ENCODE results near the gene DUOXA1. TPM values are rescaled to one million over a fixed set of nuclear protein-coding genes. Genes with fewer than 3 reads are reported as not detected.

Gene DUOXA1
- total RNA-seq, 1 experiment from 2014 or later: 0.09 TPM

DNA sequence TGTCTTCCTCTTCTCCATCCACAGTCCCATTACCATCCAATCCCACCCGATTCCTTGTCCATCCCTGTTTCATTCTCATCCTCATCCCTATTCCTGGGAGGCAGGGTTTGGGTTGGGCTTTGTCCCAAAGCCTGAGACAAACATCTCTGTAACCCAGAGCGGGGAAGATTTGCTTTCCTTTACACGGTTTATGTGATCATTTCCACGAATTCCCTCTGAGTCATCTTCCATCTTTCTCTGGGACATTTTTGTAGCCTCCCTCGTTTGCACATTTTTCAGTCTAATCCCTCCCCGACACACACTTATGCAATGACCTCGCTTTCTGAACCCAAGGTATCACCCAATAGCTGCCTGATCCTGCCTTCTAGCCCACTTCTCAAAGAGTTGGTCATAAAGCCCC, 38.5 kb downstream of the DUOXA1 start:
- CTCF ChIA-PET: interaction anchor here (1.5 kb wide), 1 partner anchor 27 kb away, joined by 3 read pairs; no protein-coding TSS in a partner anchor
- Mint-ChIP-seq H3K36me3 (no peaks in the 10 kb centered on the region), H3K27me3 (ENCODE audit: low read depth) (peaks cover 16% of the 10 kb centered on the region), H3K4me1 (no peaks in the 10 kb centered on the region), H3K27ac (no peak overlapping the region), H3K9me3 (no peaks in the 10 kb centered on the region), H3K4me3 (no peak overlapping the region)
- TF ChIP-seq, protein P1, sequence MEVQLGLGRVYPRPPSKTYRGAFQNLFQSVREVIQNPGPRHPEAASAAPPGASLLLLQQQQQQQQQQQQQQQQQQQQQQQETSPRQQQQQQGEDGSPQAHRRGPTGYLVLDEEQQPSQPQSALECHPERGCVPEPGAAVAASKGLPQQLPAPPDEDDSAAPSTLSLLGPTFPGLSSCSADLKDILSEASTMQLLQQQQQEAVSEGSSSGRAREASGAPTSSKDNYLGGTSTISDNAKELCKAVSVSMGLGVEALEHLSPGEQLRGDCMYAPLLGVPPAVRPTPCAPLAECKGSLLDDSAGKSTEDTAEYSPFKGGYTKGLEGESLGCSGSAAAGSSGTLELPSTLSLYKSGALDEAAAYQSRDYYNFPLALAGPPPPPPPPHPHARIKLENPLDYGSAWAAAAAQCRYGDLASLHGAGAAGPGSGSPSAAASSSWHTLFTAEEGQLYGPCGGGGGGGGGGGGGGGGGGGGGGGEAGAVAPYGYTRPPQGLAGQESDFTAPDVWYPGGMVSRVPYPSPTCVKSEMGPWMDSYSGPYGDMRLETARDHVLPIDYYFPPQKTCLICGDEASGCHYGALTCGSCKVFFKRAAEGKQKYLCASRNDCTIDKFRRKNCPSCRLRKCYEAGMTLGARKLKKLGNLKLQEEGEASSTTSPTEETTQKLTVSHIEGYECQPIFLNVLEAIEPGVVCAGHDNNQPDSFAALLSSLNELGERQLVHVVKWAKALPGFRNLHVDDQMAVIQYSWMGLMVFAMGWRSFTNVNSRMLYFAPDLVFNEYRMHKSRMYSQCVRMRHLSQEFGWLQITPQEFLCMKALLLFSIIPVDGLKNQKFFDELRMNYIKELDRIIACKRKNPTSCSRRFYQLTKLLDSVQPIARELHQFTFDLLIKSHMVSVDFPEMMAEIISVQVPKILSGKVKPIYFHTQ (CRISPR knock-in tag; IDR thresholded peaks at IDR 0.05): no peak
- no peak for TF ChIP-seq HMGA2 (CRISPR knock-in tag; IDR thresholded peaks at IDR 0.05)
- TF ChIP-seq ZNF219 (CRISPR knock-in tag; IDR thresholded peaks at IDR 0.05; ENCODE audit: borderline replicate concordance): no peak
- no peak for TF ChIP-seq ARID4B (CRISPR knock-in tag; IDR thresholded peaks at IDR 0.05; ENCODE audit: borderline replicate concordance)
- TF ChIP-seq NFE2L1 (CRISPR knock-in tag; IDR thresholded peaks at IDR 0.05): no peak
- TF ChIP-seq SMAD3 (CRISPR knock-in tag; IDR thresholded peaks at IDR 0.05; ENCODE audit: borderline replicate concordance): no peak
- no peak for TF ChIP-seq JUN (CRISPR knock-in tag; IDR thresholded peaks at IDR 0.05)
- no peak for TF ChIP-seq CREB1 (CRISPR knock-in tag; IDR thresholded peaks at IDR 0.05)
- POLR2A ChIA-PET: no interaction called here
- DNase-seq (ENCODE audit: low spot score) (no peak), ATAC-seq (no peak)

DNA sequence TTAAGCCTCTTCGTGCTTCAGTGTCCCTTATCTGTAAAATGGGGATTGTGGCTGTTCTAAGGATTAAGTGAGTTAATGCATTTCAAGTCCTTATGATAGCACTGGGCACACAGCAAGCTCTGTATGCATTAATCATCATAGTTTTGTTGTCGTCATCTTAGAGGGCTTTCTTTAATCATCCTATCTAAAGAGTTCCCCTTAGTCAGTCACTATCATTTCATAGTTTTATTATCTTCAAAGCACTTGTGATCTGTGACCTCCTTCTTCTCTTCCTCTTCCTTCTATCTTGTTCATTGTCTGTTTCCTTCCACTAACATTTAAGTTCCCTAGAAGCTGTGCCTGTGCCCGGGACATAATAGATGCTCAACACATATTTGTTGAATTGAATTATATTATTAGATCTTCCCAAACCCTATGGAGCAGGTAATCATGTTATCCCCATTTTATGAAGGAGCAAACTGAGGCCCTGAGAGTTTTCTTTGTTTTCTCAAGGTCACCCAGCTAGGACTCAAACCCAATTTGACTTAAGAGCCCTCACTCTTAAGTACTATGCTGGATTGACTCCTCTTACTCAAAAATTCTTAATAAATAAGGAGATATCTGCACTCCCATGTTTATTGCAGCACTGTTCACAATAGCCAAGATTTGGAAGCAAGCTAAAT, 39.8 kb downstream of the DUOXA1 start:
- H3K27me3 Mint-ChIP-seq (ENCODE audit: low read depth): peaks cover 16% of the 10 kb centered on the region
- CTCF ChIA-PET: interaction anchor here (1.3 to 2.1 kb wide), 2 partner anchors 28 to 37 kb away, joined by 3 to 9 read pairs; no protein-coding TSS in a partner anchor
- no peak for DNase-seq (ENCODE audit: low spot score)
- H3K4me3 Mint-ChIP-seq: no peak overlapping the region
- no peak for ATAC-seq
- POLR2A ChIA-PET: no interaction called here
- TF ChIP-seq, protein P2, sequence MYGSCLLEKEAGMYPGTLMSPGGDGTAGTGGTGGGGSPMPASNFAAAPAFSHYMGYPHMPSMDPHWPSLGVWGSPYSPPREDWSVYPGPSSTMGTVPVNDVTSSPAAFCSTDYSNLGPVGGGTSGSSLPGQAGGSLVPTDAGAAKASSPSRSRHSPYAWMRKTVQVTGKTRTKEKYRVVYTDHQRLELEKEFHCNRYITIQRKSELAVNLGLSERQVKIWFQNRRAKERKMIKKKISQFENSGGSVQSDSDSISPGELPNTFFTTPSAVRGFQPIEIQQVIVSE (CRISPR knock-in tag; IDR thresholded peaks at IDR 0.05; ENCODE audit: borderline replicate concordance): no peak
- no peak for TF ChIP-seq EMX1 (CRISPR knock-in tag; IDR thresholded peaks at IDR 0.05)
- no peaks in the 10 kb centered on the region for H3K4me1 Mint-ChIP-seq
- no peak overlapping the region for H3K27ac Mint-ChIP-seq
- H3K36me3 Mint-ChIP-seq: no peaks in the 10 kb centered on the region
- no peaks in the 10 kb centered on the region for H3K9me3 Mint-ChIP-seq

DNA sequence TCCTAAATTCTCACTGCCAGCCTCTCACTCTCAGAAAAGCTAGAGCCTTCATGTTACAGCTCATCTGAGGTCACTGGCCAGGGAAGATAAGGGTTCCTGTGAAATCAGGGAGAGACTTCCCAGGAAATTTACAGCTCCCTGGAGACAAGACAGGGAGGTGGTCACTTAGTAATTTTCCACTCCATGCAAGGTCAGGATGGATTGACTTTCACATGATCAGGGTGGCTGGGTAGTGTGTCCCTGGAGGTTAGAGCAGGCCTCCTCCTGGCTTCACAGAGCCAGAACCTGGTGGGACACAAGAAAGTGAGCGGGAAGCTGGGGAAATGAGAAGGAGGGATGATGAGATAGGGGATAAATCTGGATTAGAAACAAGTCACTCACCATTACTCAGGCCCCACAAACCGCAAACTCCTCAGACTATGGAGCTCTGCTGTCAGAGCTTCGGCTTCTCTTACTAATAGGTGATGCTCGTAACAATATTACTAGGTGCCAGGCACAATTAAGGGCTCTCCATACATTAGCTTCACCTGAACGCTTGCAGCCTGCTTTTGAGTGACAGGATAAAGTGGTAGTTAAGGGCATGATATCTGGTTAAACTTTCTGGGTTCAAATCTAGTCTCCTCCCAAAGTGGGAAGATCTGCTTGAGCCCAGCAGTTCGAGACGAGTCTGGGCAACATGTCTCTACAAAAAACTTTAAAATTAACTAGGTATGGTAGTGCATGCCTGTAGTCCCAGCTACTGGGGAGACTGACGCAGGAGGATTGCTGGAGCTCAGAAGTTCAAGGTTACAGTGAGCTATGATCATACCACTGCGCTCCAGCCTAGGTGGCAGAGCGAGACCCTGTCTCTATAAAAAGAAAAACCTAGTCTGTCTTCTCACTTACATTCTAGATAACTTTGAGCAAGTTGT, 40.6 kb downstream of the DUOXA1 start:
- DNase-seq (ENCODE audit: low spot score): no peak
- ATAC-seq: no peak
- Mint-ChIP-seq H3K27me3 (ENCODE audit: low read depth) (peaks cover 14% of the 10 kb centered on the region), H3K36me3 (no peaks in the 10 kb centered on the region), H3K4me1 (no peaks in the 10 kb centered on the region), H3K9me3 (no peaks in the 10 kb centered on the region), H3K27ac (no peak overlapping the region), H3K4me3 (no peak overlapping the region)
- CTCF ChIA-PET: interaction anchor here (1.2 to 2.1 kb wide), 3 partner anchors 20 to 38 kb away, joined by 3 to 9 read pairs (median 3); no protein-coding TSS in a partner anchor
- POLR2A ChIA-PET: no interaction called here
- TF ChIP-seq SP1 (CRISPR knock-in tag; conservative IDR thresholded peaks at IDR 0.05) (no peak), TEAD1 (CRISPR knock-in tag; IDR thresholded peaks at IDR 0.05) (no peak), FOXP1 (CRISPR knock-in tag; IDR thresholded peaks at IDR 0.05; ENCODE audit: borderline replicate concordance) (no peak), ZBTB21 (CRISPR knock-in tag; IDR thresholded peaks at IDR 0.05; ENCODE audit: borderline replicate concordance) (no peak), NFYB (CRISPR knock-in tag; conservative IDR thresholded peaks at IDR 0.05; ENCODE audit: low read depth) (no peak), NR2C2 (CRISPR knock-in tag; IDR thresholded peaks at IDR 0.05) (no peak), FOXK1 (CRISPR knock-in tag; IDR thresholded peaks at IDR 0.05) (no peak), ZNF219 (CRISPR knock-in tag; IDR thresholded peaks at IDR 0.05; ENCODE audit: borderline replicate concordance) (no peak), ZNF423 (CRISPR knock-in tag; IDR thresholded peaks at IDR 0.05) (no peak), NR1H2 (CRISPR knock-in tag; IDR thresholded peaks at IDR 0.05) (no peak)
- TF ChIP-seq, protein P3, sequence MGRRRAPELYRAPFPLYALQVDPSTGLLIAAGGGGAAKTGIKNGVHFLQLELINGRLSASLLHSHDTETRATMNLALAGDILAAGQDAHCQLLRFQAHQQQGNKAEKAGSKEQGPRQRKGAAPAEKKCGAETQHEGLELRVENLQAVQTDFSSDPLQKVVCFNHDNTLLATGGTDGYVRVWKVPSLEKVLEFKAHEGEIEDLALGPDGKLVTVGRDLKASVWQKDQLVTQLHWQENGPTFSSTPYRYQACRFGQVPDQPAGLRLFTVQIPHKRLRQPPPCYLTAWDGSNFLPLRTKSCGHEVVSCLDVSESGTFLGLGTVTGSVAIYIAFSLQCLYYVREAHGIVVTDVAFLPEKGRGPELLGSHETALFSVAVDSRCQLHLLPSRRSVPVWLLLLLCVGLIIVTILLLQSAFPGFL (CRISPR knock-in tag; IDR thresholded peaks at IDR 0.05; ENCODE audit: borderline replicate concordance): no peak
- TF ChIP-seq, protein P2 (CRISPR knock-in tag; IDR thresholded peaks at IDR 0.05; ENCODE audit: borderline replicate concordance): no peak
